Stimulated activated naive CD8-positive, alpha-beta T cell treated with anti-CD3 and anti-CD28 coated beads, Interleukin-15, amount 100 ng/mL, for 72 hours (primary cell): ENCODE results near the gene STK32A.

Experiments used
- ATAC-seq: fragments of 150-1000 bp; cut with Tn5 transposase; 2 replicates; pipeline ENCODE4 v1.10.0; 2021; ENCODE audit warnings: mild to moderate bottlenecking, moderate library complexity
- DNase-seq, 2 donors: peaks; one replicate each; pipeline ENCODE4 v3.0.0; 2021 to 2022
- H3K27ac Mint-ChIP-seq, 2 donors: one replicate each; pipeline ENCODE4 v1.8.0; 2022; ENCODE audit warnings: mild to moderate bottlenecking in 2 of 2, mixed read lengths in 2 of 2, moderate library complexity in 2 of 2
- H3K27me3 Mint-ChIP-seq: one replicate; pipeline ENCODE4 v1.8.0; 2022; ENCODE audit warnings: mixed read lengths
- H3K4me1 Mint-ChIP-seq: one replicate; pipeline ENCODE4 v1.8.0; 2022; ENCODE audit warnings: mild to moderate bottlenecking, mixed read lengths
- H3K4me3 Mint-ChIP-seq, 2 donors: one replicate each; pipeline ENCODE4 v1.8.0; 2022; ENCODE audit warnings: mild to moderate bottlenecking in 2 of 2, mixed read lengths in 2 of 2, moderate library complexity in 1 of 2
- H3K9me3 Mint-ChIP-seq, 2 donors: one replicate each; pipeline ENCODE4 v1.8.0; 2022; ENCODE audit warnings: mixed read lengths in 2 of 2

Gene STK32A

GRCh38 chr5:147410496-147411358 is 175.9 kb downstream of the STK32A start:
- Mint-ChIP-seq H3K4me3 (no peak overlapping the region), H3K9me3 (no peaks in the 10 kb centered on the region), H3K27ac (no peak overlapping the region), H3K27me3 (no peaks in the 10 kb centered on the region), H3K4me1 (no peaks in the 10 kb centered on the region)
- DNase-seq (no peak), ATAC-seq (no peak)

- no peak for DNase-seq
These were observed 176.8 kb downstream of the STK32A start for GRCh38 chr5:147411359-147412319.

GRCh38 chr5:147412561-147412960 is 177.7 kb downstream of the STK32A start:
- Mint-ChIP-seq H3K9me3 (no peaks in the 10 kb centered on the region), H3K4me1 (no peaks in the 10 kb centered on the region), H3K27me3 (no peaks in the 10 kb centered on the region), H3K4me3 (no peak overlapping the region), H3K27ac (no peak overlapping the region)
- ATAC-seq (no peak), DNase-seq (no peak)

More at GRCh38 chr5:147411359-147412319, 176.8 kb downstream of the STK32A start:
- no peaks in the 10 kb centered on the region for H3K9me3 Mint-ChIP-seq
- H3K27ac Mint-ChIP-seq: no peak overlapping the region
- ATAC-seq: no peak
- H3K4me1 Mint-ChIP-seq: no peaks in the 10 kb centered on the region
- H3K27me3 Mint-ChIP-seq: no peaks in the 10 kb centered on the region
- H3K4me3 Mint-ChIP-seq: no peak overlapping the region

GRCh38 chr5:147413266-147413665 is 178.4 kb downstream of the STK32A start:
- Mint-ChIP-seq H3K27me3 (no peaks in the 10 kb centered on the region), H3K27ac (no peak overlapping the region), H3K4me3 (no peak overlapping the region), H3K4me1 (no peaks in the 10 kb centered on the region), H3K9me3 (peaks cover 0 to 4% of the 10 kb centered on the region in 2 donors)
- no peak for ATAC-seq
- no peak for DNase-seq

GRCh38 chr5:147415651-147416050 is 180.8 kb downstream of the STK32A start:
- Mint-ChIP-seq H3K4me1 (no peaks in the 10 kb centered on the region), H3K4me3 (no peak overlapping the region), H3K27ac (no peak overlapping the region), H3K27me3 (peaks cover 12% of the 10 kb centered on the region), H3K9me3 (peaks cover 0 to 4% of the 10 kb centered on the region in 2 donors)
- DNase-seq (no peak), ATAC-seq (no peak)

- Mint-ChIP-seq H3K27ac (no peak overlapping the region), H3K9me3 (peaks cover 0 to 4% of the 10 kb centered on the region in 2 donors), H3K4me1 (no peaks in the 10 kb centered on the region), H3K27me3 (peaks cover 17% of the 10 kb centered on the region), H3K4me3 (no peak overlapping the region)
- ATAC-seq (no peak), DNase-seq (no peak)
These were observed 182.4 kb downstream of the STK32A start for GRCh38 chr5:147417135-147417813.

- Mint-ChIP-seq H3K27me3 (peaks cover 17% of the 10 kb centered on the region), H3K4me1 (no peaks in the 10 kb centered on the region), H3K9me3 (peaks cover 0 to 4% of the 10 kb centered on the region in 2 donors), H3K27ac (no peak overlapping the region), H3K4me3 (no peak overlapping the region)
- ATAC-seq (no peak), DNase-seq (no peak)
These were observed 183.8 kb downstream of the STK32A start for GRCh38 chr5:147418613-147419012.

- no peak overlapping the region for H3K27ac Mint-ChIP-seq
- no peaks in the 10 kb centered on the region for H3K9me3 Mint-ChIP-seq
- peaks cover 2% of the 10 kb centered on the region for H3K27me3 Mint-ChIP-seq
- ATAC-seq: no peak
- no peak for DNase-seq
- no peaks in the 10 kb centered on the region for H3K4me1 Mint-ChIP-seq
- no peak overlapping the region for H3K4me3 Mint-ChIP-seq
These were observed 192.0 kb downstream of the STK32A start for GRCh38 chr5:147426640-147427327.

- Mint-ChIP-seq H3K4me3 (no peak overlapping the region), H3K27me3 (peaks cover 8% of the 10 kb centered on the region), H3K9me3 (no peaks in the 10 kb centered on the region), H3K27ac (no peak overlapping the region), H3K4me1 (no peaks in the 10 kb centered on the region)
- no peak for ATAC-seq
- no peak for DNase-seq
These were observed 192.9 kb downstream of the STK32A start for GRCh38 chr5:147427521-147428401.

GRCh38 chr5:147430628-147431027 is 195.8 kb downstream of the STK32A start:
- no peak overlapping the region for H3K4me3 Mint-ChIP-seq
- no peak for DNase-seq
- ATAC-seq: no peak
- H3K4me1 Mint-ChIP-seq: no peaks in the 10 kb centered on the region
- peaks cover 15% of the 10 kb centered on the region for H3K27me3 Mint-ChIP-seq
- no peaks in the 10 kb centered on the region for H3K9me3 Mint-ChIP-seq
- H3K27ac Mint-ChIP-seq: no peak overlapping the region

GRCh38 chr5:147431586-147431985 is 196.8 kb downstream of the STK32A start:
- no peak overlapping the region for H3K27ac Mint-ChIP-seq
- ATAC-seq (no peak), DNase-seq (no peak)
- no peak overlapping the region for H3K4me3 Mint-ChIP-seq
- H3K4me1 Mint-ChIP-seq: no peaks in the 10 kb centered on the region
- H3K9me3 Mint-ChIP-seq: no peaks in the 10 kb centered on the region
- H3K27me3 Mint-ChIP-seq: peaks cover 15% of the 10 kb centered on the region

GRCh38 chr5:147432323-147432722 is 197.5 kb downstream of the STK32A start:
- no peak for ATAC-seq
- peaks cover 15% of the 10 kb centered on the region for H3K27me3 Mint-ChIP-seq
- no peak overlapping the region for H3K4me3 Mint-ChIP-seq

GRCh38 chr5:147434049-147434448 is 199.2 kb downstream of the STK32A start:
- no peak for DNase-seq
- no peaks in the 10 kb centered on the region for H3K4me1 Mint-ChIP-seq
- peaks cover 19% of the 10 kb centered on the region for H3K27me3 Mint-ChIP-seq
- H3K9me3 Mint-ChIP-seq: no peaks in the 10 kb centered on the region
- no peak overlapping the region for H3K4me3 Mint-ChIP-seq
- H3K27ac Mint-ChIP-seq: no peak overlapping the region
- no peak for ATAC-seq

More at GRCh38 chr5:147432323-147432722, 197.5 kb downstream of the STK32A start:
- Mint-ChIP-seq H3K4me1 (no peaks in the 10 kb centered on the region), H3K27ac (no peak overlapping the region), H3K9me3 (no peaks in the 10 kb centered on the region)
- no peak for DNase-seq

- H3K4me1 Mint-ChIP-seq: no peaks in the 10 kb centered on the region
- H3K27ac Mint-ChIP-seq: no peak overlapping the region
- no peak for DNase-seq
- H3K27me3 Mint-ChIP-seq: peaks cover 28% of the 10 kb centered on the region
- ATAC-seq: no peak
- peaks cover 0 to 5% of the 10 kb centered on the region in 2 donors for H3K9me3 Mint-ChIP-seq
- no peak overlapping the region for H3K4me3 Mint-ChIP-seq
These were observed 201.8 kb downstream of the STK32A start for GRCh38 chr5:147436596-147436995.
